ENCODE results near the gene STARD9. TPM values are rescaled to one million over a fixed set of nuclear protein-coding genes. Genes with fewer than 3 reads are reported as not detected.

STARD9 gene
- total RNA-seq, 2 experiments from 2014 or later: 3.4 to 3.8 TPM

DNA sequence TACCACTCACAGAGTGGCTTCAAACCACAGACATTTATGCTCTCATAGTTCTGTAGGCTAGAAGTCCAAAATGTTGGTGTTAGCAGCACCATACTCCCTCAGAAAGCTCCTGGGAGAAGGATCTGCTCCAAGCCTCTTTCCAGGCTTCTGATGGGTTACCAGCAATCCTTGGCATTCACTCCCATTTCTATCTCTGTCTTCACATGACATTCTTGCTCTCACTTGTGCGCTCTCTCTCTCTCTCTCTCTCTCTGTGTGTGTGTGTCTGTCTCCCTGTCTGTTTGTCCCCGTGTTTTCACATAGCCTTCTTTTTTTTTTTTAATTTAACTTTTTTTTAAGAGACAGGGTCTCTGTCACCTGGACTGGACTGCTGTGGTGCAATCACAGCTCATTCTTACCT, 135.3 kb downstream of the STARD9 start:
- Mint-ChIP-seq H3K4me3 (no peak overlapping the region), H3K27me3 (no peaks in the 10 kb centered on the region), H3K9me3 (no peaks in the 10 kb centered on the region), H3K27ac (no peak overlapping the region), H3K36me3 (no peaks in the 10 kb centered on the region), H3K4me1 (ENCODE audit: low read depth) (no peaks in the 10 kb centered on the region)
- intact Hi-C loops (cut with micrococcal nuclease): no loop called here
- no peak for DNase-seq
- CTCF ChIA-PET: no interaction called here
- POLR2A ChIA-PET: no interaction called here

DNA sequence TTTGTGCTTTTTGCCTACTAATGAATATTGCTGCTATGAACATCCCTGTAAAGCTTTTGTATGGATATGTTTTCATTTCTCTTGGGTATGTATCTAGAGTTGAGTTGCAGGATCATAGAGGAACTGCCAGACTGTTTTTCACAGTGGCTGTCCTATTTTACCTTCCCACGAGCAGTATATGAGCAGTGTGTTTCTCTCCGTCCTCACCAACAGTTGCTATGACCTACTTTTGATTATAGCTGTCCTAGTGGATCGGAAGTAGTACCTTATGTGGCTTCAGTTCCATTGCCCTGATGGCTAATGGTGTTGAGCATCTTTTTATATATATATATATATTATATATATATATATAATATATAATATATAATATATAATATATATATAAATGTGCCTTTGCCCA, 136.3 kb downstream of the STARD9 start:
- Mint-ChIP-seq H3K9me3 (no peaks in the 10 kb centered on the region), H3K27ac (no peak overlapping the region), H3K36me3 (no peaks in the 10 kb centered on the region), H3K4me1 (ENCODE audit: low read depth) (no peaks in the 10 kb centered on the region), H3K27me3 (no peaks in the 10 kb centered on the region), H3K4me3 (no peak overlapping the region)
- ChIA-PET POLR2A (no interaction called here), CTCF (interaction anchor here (1.3 kb wide), 1 partner anchor 215 kb away, joined by 3 read pairs; no protein-coding TSS in a partner anchor)
- DNase-seq: no peak
- intact Hi-C loops (cut with micrococcal nuclease): no loop called here

DNA sequence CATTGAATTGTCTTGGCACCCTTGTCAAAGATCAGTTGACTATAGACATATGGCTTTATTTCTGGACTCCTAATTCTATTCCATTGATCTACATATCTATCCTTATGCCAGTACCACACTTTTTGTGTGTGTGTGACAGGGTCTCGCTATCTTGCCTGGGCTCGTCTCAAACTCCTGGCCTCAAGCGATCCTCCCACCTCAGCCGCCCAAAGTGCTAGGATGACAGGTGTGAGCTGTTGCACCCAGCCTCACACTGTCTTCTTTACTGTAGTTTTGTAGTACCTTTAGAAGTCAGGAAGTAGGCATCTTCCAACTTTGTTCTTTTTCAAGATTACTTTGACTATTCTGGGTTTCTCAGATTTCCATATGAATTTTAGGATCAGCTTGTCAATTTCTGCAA, 137.2 kb downstream of the STARD9 start:
- Mint-ChIP-seq H3K36me3 (no peaks in the 10 kb centered on the region), H3K4me1 (ENCODE audit: low read depth) (no peaks in the 10 kb centered on the region), H3K9me3 (no peaks in the 10 kb centered on the region), H3K27me3 (no peaks in the 10 kb centered on the region), H3K4me3 (no peak overlapping the region), H3K27ac (no peak overlapping the region)
- ChIA-PET CTCF (interaction anchor here (0.8 kb wide), 1 partner anchor 9 kb away, joined by 3 read pairs; no protein-coding TSS in a partner anchor), POLR2A (no interaction called here)
- intact Hi-C loops (cut with micrococcal nuclease): no loop called here
- no peak for DNase-seq

GRCh38 chr15:42716125-42716524, 140.7 kb downstream of the STARD9 start:
- intact Hi-C loops (cut with micrococcal nuclease): no loop called here
- no peak for DNase-seq
- no peaks in the 10 kb centered on the region for H3K9me3 Mint-ChIP-seq
- no peak overlapping the region for H3K27ac Mint-ChIP-seq
- CTCF ChIA-PET: interaction anchor here (0.9 kb wide), 1 partner anchor 11 kb away, joined by 3 read pairs; no protein-coding TSS in a partner anchor
- POLR2A ChIA-PET: no interaction called here
- H3K36me3 Mint-ChIP-seq: peaks cover 3% of the 10 kb centered on the region
- no peaks in the 10 kb centered on the region for H3K27me3 Mint-ChIP-seq
- no peaks in the 10 kb centered on the region for H3K4me1 Mint-ChIP-seq (ENCODE audit: low read depth)
- no peak overlapping the region for H3K4me3 Mint-ChIP-seq

- Mint-ChIP-seq H3K27me3 (no peaks in the 10 kb centered on the region), H3K4me1 (ENCODE audit: low read depth) (no peaks in the 10 kb centered on the region), H3K36me3 (peaks cover 3% of the 10 kb centered on the region), H3K9me3 (no peaks in the 10 kb centered on the region), H3K27ac (no peak overlapping the region), H3K4me3 (no peak overlapping the region)
- ChIA-PET CTCF (no interaction called here), POLR2A (no interaction called here)
- intact Hi-C loops (cut with micrococcal nuclease): no loop called here
- no peak for DNase-seq
These were observed 141.2 kb downstream of the STARD9 start for GRCh38 chr15:42716626-42717025.

DNA sequence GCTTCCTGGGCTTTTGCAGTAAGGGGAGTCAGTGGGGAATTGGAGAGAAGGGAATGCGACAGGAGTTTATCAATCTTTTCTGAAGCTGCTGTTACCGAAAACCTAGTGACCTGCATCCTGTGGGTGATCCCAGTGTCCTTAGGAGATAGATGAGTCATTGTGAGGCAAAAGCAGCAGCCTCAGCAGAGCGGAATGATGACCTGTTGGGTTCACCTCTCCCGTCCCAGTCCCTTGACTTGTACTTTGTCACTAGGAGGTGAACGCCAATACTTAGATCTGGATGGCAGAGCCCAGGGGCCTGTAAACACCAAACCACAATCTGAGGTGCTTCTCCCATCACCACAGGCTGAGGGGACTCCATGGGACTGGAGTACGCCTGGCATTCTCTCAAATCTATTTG, 143.6 kb downstream of the STARD9 start:
- Mint-ChIP-seq H3K4me1 (ENCODE audit: low read depth) (no peaks in the 10 kb centered on the region), H3K4me3 (no peak overlapping the region), H3K27ac (no peak overlapping the region), H3K27me3 (no peaks in the 10 kb centered on the region), H3K9me3 (no peaks in the 10 kb centered on the region), H3K36me3 (peaks cover 3% of the 10 kb centered on the region)
- ChIA-PET POLR2A (interaction anchor here (0.8 kb wide), 1 partner anchor 223 kb away, joined by 3 read pairs; no protein-coding TSS in a partner anchor), CTCF (interaction anchor here (1.0 kb wide), 1 partner anchor 207 kb away, joined by 3 read pairs; no protein-coding TSS in a partner anchor)
- intact Hi-C loops (cut with micrococcal nuclease): no loop called here
- no peak for DNase-seq

DNA sequence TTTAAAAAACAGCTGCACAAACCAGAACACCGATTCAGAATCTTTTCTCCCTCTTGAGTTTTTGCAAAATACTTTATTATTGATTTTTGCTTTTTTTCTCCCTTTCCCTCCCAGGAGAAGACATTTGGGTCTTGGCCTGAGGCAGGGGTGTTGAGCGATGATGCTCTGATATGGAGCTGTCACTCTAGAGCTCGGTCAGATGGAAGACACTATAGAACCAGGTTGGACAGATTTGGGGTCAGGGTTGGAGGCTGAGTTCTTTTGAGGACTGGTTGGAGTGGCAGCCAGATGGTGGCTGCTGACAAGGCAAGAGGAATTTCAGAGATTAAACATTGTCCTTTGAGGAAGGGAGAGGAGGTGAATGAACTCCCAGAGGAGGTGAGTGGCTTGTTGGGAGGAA, 144.7 kb downstream of the STARD9 start:
- ChIA-PET CTCF (no interaction called here), POLR2A (no interaction called here)
- intact Hi-C loops (cut with micrococcal nuclease): no loop called here
- DNase-seq: no peak
- Mint-ChIP-seq H3K4me1 (ENCODE audit: low read depth) (no peaks in the 10 kb centered on the region), H3K36me3 (peaks cover 3% of the 10 kb centered on the region), H3K27me3 (no peaks in the 10 kb centered on the region), H3K9me3 (no peaks in the 10 kb centered on the region), H3K4me3 (no peak overlapping the region), H3K27ac (no peak overlapping the region)

- peaks cover 6% of the 10 kb centered on the region for H3K36me3 Mint-ChIP-seq
- intact Hi-C loops (cut with micrococcal nuclease): no loop called here
- no peak overlapping the region for H3K27ac Mint-ChIP-seq
- H3K9me3 Mint-ChIP-seq: no peaks in the 10 kb centered on the region
- DNase-seq: no peak
- ChIA-PET CTCF (no interaction called here), POLR2A (no interaction called here)
- no peaks in the 10 kb centered on the region for H3K27me3 Mint-ChIP-seq
- no peaks in the 10 kb centered on the region for H3K4me1 Mint-ChIP-seq (ENCODE audit: low read depth)
- no peak overlapping the region for H3K4me3 Mint-ChIP-seq
These were observed 145.6 kb downstream of the STARD9 start for GRCh38 chr15:42721016-42721415.

DNA sequence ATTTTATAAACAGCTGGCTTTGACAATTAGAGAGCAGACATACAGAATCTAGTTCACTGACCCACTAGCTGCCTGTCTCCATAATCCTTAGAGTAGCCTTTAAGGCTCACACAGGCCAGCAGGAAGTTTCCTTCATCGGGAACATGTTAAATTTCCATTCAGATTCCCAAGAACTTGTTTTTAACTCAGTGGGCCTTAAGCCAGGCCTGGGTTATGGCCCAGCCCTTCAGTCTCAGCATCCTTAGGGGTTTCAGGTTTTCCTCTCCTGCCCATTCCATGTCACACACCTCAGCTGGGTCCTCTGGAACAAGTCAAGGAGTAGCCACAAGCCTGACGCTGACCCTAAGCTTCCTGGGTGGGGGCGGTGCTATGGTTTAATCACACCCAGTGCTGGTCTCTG, 146.5 kb downstream of the STARD9 start:
- Mint-ChIP-seq H3K4me3 (no peak overlapping the region), H3K27me3 (no peaks in the 10 kb centered on the region), H3K9me3 (no peaks in the 10 kb centered on the region), H3K36me3 (peaks cover 6% of the 10 kb centered on the region), H3K27ac (no peak overlapping the region), H3K4me1 (ENCODE audit: low read depth) (no peaks in the 10 kb centered on the region)
- intact Hi-C loops (cut with micrococcal nuclease): no loop called here
- CTCF ChIA-PET: no interaction called here
- POLR2A ChIA-PET: no interaction called here
- no peak for DNase-seq

DNA sequence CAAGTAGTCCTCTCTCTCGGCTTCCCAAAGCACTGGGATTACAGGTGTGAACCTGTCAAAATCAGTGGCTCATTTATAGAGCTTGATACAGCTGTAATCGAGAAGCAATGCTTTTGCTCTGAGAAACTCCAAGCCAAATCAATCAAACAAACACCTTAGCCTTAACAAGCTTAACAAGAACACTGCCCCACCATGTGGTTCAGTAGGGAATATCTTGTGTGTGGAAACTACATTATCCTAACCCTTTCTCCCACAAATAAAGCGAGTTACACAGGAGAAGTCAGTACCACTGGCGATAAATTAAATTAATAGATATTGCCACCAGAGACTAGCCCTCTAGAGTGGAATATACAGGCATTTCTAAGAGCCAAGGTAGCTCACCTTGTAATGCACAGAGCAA, 147.7 kb downstream of the STARD9 start:
- Mint-ChIP-seq H3K9me3 (no peaks in the 10 kb centered on the region), H3K27me3 (no peaks in the 10 kb centered on the region), H3K36me3 (peaks cover 9% of the 10 kb centered on the region), H3K4me1 (ENCODE audit: low read depth) (no peaks in the 10 kb centered on the region), H3K27ac (no peak overlapping the region), H3K4me3 (no peak overlapping the region)
- ChIA-PET POLR2A (interaction anchor here (1.3 kb wide), 1 partner anchor 14 kb away, joined by 3 read pairs; the partner anchor contains the start of gene CDAN1), CTCF (interaction anchor here (0.6 kb wide), 1 partner anchor 282 kb away, joined by 3 read pairs; no protein-coding TSS in a partner anchor)
- DNase-seq: no peak
- intact Hi-C loops (cut with micrococcal nuclease): no loop called here

GRCh38 chr15:42724276-42724675, 148.9 kb downstream of the STARD9 start:
- no peak for DNase-seq
- H3K27ac Mint-ChIP-seq: no peak overlapping the region
- H3K27me3 Mint-ChIP-seq: no peaks in the 10 kb centered on the region
- CTCF ChIA-PET: no interaction called here
- H3K4me1 Mint-ChIP-seq (ENCODE audit: low read depth): no peaks in the 10 kb centered on the region
- no peaks in the 10 kb centered on the region for H3K9me3 Mint-ChIP-seq
- no peak overlapping the region for H3K4me3 Mint-ChIP-seq
- intact Hi-C loops (cut with micrococcal nuclease): no loop called here
- POLR2A ChIA-PET: interaction anchor here (1.3 kb wide), 1 partner anchor 13 kb away, joined by 3 read pairs; the partner anchor contains the start of gene CDAN1
- peaks cover 13% of the 10 kb centered on the region for H3K36me3 Mint-ChIP-seq

- DNase-seq: no peak
- Mint-ChIP-seq H3K9me3 (no peaks in the 10 kb centered on the region), H3K27me3 (no peaks in the 10 kb centered on the region), H3K36me3 (peaks cover 19% of the 10 kb centered on the region), H3K27ac (no peak overlapping the region), H3K4me1 (ENCODE audit: low read depth) (no peaks in the 10 kb centered on the region), H3K4me3 (no peak overlapping the region)
- intact Hi-C loops (cut with micrococcal nuclease): no loop called here
- ChIA-PET POLR2A (no interaction called here), CTCF (no interaction called here)
These were observed 150.0 kb downstream of the STARD9 start for GRCh38 chr15:42725331-42725903.

DNA sequence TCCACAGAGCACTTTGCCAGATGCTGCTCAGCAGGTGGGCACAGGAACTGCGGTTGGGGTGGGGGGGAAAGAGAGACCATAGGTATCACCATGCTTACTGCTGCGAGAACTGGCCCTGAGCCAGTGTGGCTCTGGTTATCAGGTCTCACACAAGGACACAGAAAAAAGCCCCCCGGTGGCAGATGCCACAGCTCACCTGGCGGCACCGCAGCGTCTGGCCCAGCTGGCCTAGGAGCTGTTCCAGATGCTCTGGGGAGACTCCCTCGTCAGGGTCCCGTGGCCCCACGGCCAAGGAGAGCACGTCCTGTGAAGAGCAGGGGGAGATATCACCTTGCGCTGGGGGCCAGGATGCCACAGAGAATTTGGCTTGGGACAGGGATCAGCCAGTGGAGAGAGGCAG, 150.7 kb downstream of the STARD9 start:
- POLR2A ChIA-PET: no interaction called here
- intact Hi-C loops (cut with micrococcal nuclease): no loop called here
- CTCF ChIA-PET: no interaction called here
- no peak overlapping the region for H3K27ac Mint-ChIP-seq
- no peaks in the 10 kb centered on the region for H3K27me3 Mint-ChIP-seq
- no peak for DNase-seq
- H3K4me3 Mint-ChIP-seq: no peak overlapping the region
- no peaks in the 10 kb centered on the region for H3K4me1 Mint-ChIP-seq (ENCODE audit: low read depth)
- no peaks in the 10 kb centered on the region for H3K9me3 Mint-ChIP-seq
- H3K36me3 Mint-ChIP-seq: peaks cover 19% of the 10 kb centered on the region
